ENCODE measurements around the gene HAO1. TPM values are rescaled to one million over a fixed set of nuclear protein-coding genes. Genes with fewer than 3 reads are reported as not detected.

The HAO1 gene
- total and polyA plus RNA-seq, 5 experiments from 2014 or later, result not detected

DNA sequence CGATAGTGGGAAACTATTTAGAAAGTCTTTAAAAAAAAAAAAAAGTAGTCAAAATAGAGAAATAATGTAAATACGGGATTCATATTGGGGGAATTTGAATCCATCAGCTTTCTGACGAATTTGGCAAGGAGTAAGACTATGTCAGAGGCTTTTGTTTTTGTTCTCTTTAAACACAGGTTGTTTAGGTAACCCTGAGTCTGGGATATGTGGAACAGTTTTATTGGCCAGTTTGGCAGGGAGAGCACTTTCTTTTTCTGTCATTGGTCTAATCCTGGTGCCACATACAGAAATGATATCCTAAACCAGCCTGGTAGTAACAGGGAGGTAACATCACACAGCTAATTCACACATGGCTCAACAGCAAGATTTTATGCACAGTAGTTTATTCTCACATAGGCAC is 27.7 kb downstream of the HAO1 start:
- Mint-ChIP-seq H3K27me3 (peaks cover 3 to 10% (median 8%) of the 10 kb centered on the region in 5 donors), H3K4me1 (no peaks in the 10 kb centered on the region), H3K27ac (no peak overlapping the region), H3K4me3 (no peak overlapping the region), H3K9me3 (no peaks in the 10 kb centered on the region), H3K36me3 (no peaks in the 10 kb centered on the region)
- POLR2A ChIA-PET, result no interaction called here
- ATAC-seq, result no peak
- no peak for DNase-seq

- ATAC-seq (no peak), DNase-seq (no peak)
- Mint-ChIP-seq H3K27ac (no peak overlapping the region), H3K4me1 (no peaks in the 10 kb centered on the region), H3K36me3 (no peaks in the 10 kb centered on the region), H3K9me3 (no peaks in the 10 kb centered on the region), H3K27me3 (peaks cover 2 to 11% (median 10%) of the 10 kb centered on the region in 5 donors), H3K4me3 (no peak overlapping the region)
- POLR2A ChIA-PET, result no interaction called here
Measured at GRCh38 chr20:7911586-7912330, 28.5 kb downstream of the HAO1 start.

DNA sequence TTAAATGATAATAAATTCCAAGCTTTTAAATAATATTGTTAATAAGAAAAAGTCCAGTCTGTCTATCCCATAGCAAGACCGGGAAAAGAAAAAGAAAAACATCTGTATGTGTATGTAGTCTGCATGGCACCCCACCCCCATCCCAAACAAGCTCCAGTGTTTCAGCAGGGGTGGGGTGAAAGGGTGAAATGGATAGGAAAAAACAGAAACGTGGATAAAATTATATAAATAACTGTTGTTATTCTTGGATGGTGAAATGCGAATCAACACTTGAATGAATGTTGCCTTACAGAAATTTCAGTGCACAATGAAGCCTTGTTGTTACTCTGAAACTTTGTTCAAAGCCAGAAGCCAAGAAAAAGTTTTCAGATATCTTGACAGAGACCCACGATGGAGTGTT is 31.4 kb downstream of the HAO1 start:
- peaks cover 2 to 11% (median 6%) of the 10 kb centered on the region in 5 donors for H3K27me3 Mint-ChIP-seq
- ATAC-seq (no peak), DNase-seq (no peak)
- POLR2A ChIA-PET, result no interaction called here
- no peaks in the 10 kb centered on the region for H3K4me1 Mint-ChIP-seq
- H3K27ac Mint-ChIP-seq, result no peak overlapping the region
- no peak overlapping the region for H3K4me3 Mint-ChIP-seq
- peaks cover 0 to 2% (median 0%) of the 10 kb centered on the region in 9 donors for H3K9me3 Mint-ChIP-seq
- no peaks in the 10 kb centered on the region for H3K36me3 Mint-ChIP-seq

DNA sequence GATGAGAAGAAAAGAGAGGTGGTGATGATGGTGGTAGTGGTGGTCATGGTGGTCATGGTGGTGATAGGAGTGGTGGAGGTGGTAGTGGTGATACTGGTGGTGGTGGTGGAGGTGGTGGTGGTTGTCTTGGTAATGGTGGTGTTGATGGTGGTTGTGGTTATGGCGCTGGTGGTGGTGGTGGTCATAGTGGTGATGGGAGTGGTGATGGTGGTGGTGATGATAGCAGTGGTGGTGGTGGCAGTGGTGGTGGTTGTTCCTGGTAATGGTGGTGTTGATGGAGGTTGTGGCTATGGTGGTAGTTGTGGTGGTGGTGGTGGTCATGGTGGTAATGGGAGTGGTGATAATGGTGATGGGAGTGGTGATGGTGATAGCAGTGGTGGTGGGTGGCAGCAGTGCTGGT is 36.8 kb downstream of the HAO1 start:
- DNase-seq (no peak), ATAC-seq (no peak)
- Mint-ChIP-seq H3K36me3 (no peaks in the 10 kb centered on the region), H3K27me3 (peaks cover 4 to 13% (median 10%) of the 10 kb centered on the region in 5 donors), H3K9me3 (peaks cover 0 to 14% (median 0%) of the 10 kb centered on the region in 9 donors), H3K27ac (no peak overlapping the region), H3K4me3 (no peak overlapping the region), H3K4me1 (no peaks in the 10 kb centered on the region)
- POLR2A ChIA-PET, result no interaction called here

DNA sequence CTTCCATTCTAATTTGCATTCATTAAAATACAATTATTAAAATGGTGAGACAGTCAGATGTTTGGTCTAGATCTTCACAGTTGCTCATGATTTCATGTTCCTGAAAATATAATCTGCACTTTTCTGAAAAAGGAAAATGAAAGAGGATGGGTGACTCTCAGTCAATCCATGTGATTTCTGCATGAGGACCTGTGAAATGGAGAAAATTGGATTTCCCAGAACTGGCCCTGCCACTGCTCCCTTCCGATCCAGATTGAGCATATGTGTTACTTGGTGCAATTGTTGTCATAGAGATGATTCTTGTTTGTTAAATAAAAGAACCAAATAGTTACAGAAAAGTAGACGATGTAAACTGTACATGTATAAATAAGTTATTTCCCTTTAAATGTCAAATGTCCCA is 37.4 kb downstream of the HAO1 start:
- H3K9me3 Mint-ChIP-seq, result peaks cover 0 to 14% (median 0%) of the 10 kb centered on the region in 9 donors
- POLR2A ChIA-PET, result no interaction called here

DNA sequence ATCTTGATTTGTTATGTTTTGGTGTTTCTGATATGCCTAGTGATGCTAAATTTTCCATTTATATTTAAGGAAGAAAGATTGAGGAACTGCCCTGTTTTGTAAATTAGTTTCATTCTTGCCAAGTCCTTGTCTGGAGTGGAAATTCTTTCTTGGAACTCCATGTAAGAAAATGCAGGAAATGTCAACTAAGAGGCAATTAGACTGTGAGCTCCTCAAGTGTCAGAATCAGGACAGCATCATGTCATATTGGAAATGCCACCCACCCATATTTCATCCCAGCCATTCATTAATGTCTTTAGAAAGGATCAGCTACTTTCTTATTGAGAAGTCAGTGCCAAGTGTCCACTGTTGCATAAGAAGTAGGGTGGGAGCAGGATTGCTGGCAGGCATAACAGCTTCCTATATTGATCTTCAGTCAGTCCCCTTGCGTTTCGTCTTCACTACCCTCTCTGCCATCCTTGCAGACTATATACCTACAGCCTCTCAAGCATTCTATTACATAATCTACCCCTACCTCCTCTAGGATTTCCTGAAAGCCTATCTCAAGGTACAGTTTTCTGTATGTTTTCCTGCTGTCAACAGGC is 42.4 kb downstream of the HAO1 start:
- Mint-ChIP-seq H3K27ac (no peak overlapping the region), H3K27me3 (peaks cover 3 to 17% (median 7%) of the 10 kb centered on the region in 5 donors), H3K9me3 (peaks cover 0 to 6% (median 0%) of the 10 kb centered on the region in 9 donors), H3K4me3 (no peak overlapping the region), H3K4me1 (peaks cover 0 to 2% (median 0%) of the 10 kb centered on the region in 4 donors), H3K36me3 (peaks cover 0 to 5% (median 0%) of the 10 kb centered on the region in 3 donors)
- ATAC-seq (no peak), DNase-seq (no peak)
- POLR2A ChIA-PET, result no interaction called here

More for the DNA sequence above, 37.4 kb downstream of the HAO1 start:
- H3K4me3 Mint-ChIP-seq, result no peak overlapping the region
- no peaks in the 10 kb centered on the region for H3K36me3 Mint-ChIP-seq
- no peak for DNase-seq
- peaks cover 4 to 13% (median 10%) of the 10 kb centered on the region in 5 donors for H3K27me3 Mint-ChIP-seq
- H3K4me1 Mint-ChIP-seq, result peaks cover 0 to 2% (median 0%) of the 10 kb centered on the region in 4 donors
- H3K27ac Mint-ChIP-seq, result no peak overlapping the region
- ATAC-seq, result no peak

GRCh38 chr20:7893014-7893730 is 47.1 kb downstream of the HAO1 start:
- POLR2A ChIA-PET, result no interaction called here

GRCh38 chr20:7891705-7892104 is 48.6 kb downstream of the HAO1 start:
- no peak for ATAC-seq
- H3K4me3 Mint-ChIP-seq, result no peak overlapping the region
- H3K27me3 Mint-ChIP-seq, result peaks cover 0 to 17% (median 3%) of the 10 kb centered on the region in 5 donors
- peaks cover 0 to 5% (median 0%) of the 10 kb centered on the region in 3 donors for H3K36me3 Mint-ChIP-seq
- no peaks in the 10 kb centered on the region for H3K4me1 Mint-ChIP-seq
- no peak for DNase-seq
- H3K9me3 Mint-ChIP-seq, result peaks cover 0 to 6% (median 0%) of the 10 kb centered on the region in 9 donors
- H3K27ac Mint-ChIP-seq, result no peak overlapping the region
- POLR2A ChIA-PET, result no interaction called here

More at GRCh38 chr20:7893014-7893730, 47.1 kb downstream of the HAO1 start:
- Mint-ChIP-seq H3K27ac (no peak overlapping the region), H3K36me3 (peaks cover 0 to 5% (median 0%) of the 10 kb centered on the region in 3 donors), H3K4me1 (peaks cover 0 to 2% (median 0%) of the 10 kb centered on the region in 4 donors), H3K9me3 (peaks cover 0 to 6% (median 0%) of the 10 kb centered on the region in 9 donors), H3K4me3 (no peak overlapping the region), H3K27me3 (peaks cover 0 to 17% (median 3%) of the 10 kb centered on the region in 5 donors)
- ATAC-seq (no peak), DNase-seq (no peak)

DNA sequence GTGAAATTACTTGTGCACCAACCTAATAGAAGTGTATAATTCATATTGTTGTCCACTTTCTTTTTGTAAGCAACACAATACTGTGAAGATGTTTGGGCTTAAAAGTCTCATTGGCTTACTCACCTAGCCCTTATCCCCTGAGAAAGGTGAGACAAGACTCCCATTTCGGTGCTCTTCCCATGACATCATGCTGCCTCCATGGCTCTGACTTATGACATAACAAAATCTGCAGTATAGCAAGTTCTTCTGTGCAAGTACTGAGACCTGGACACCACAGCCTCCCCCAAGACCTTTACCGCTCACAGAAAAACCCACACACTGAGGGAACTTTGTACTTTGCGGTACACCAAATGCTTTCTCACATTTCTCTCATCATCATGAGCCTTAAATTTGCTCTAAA is 50.5 kb downstream of the HAO1 start:
- peaks cover 0 to 3% (median 0%) of the 10 kb centered on the region in 9 donors for H3K9me3 Mint-ChIP-seq
- H3K36me3 Mint-ChIP-seq, result peaks cover 0 to 4% (median 0%) of the 10 kb centered on the region in 3 donors
- DNase-seq (no peak), ATAC-seq (no peak)
- H3K27ac Mint-ChIP-seq, result no peak overlapping the region
- H3K4me3 Mint-ChIP-seq, result no peak overlapping the region
- no peaks in the 10 kb centered on the region for H3K4me1 Mint-ChIP-seq
- POLR2A ChIA-PET, result no interaction called here
- peaks cover 0 to 15% (median 3%) of the 10 kb centered on the region in 5 donors for H3K27me3 Mint-ChIP-seq

DNA sequence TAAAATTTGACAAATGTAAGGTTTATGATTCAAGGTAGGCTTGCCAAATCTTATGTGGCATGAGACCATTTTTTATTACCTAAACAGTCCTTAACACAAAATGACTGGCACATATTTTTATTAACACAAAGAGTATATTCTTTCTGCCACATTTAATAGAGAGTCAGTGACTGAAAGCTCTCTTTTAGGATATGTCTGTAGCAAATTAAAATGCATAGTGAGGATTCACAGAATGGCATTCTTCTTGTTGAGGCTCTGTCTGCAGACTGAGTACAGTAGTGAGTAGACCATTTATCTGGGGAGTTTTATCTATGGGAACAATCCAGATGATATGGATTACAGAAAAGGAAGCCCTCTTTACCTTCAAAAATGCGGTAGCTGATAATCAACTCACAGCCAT is 56.5 kb downstream of the HAO1 start:
- Mint-ChIP-seq H3K4me3 (no peak overlapping the region), H3K27ac (no peak overlapping the region), H3K9me3 (no peaks in the 10 kb centered on the region), H3K36me3 (no peaks in the 10 kb centered on the region), H3K27me3 (peaks cover 0 to 12% (median 3%) of the 10 kb centered on the region in 5 donors), H3K4me1 (no peaks in the 10 kb centered on the region)
- ATAC-seq (no peak), DNase-seq (no peak)
- POLR2A ChIA-PET, result no interaction called here

DNA sequence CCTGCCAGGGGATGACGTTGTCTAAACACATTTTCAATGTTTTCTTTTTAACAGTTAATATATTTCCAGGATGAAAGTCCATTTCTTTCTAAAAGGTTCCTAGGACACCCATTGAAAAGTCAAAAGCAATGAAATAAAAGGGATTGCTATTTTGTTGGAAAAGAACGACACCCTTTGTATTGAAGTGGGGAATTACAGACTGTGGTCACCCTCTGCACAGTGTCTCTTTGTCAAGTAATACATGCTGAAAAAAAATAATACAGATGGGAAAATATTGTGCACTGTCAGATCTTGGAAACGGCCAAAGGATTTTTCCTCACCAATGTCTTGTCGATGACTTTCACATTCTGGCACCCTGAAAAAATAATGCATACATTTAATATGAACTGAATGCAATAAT is 56.9 kb downstream of the HAO1 start:
- POLR2A ChIA-PET, result no interaction called here
- ATAC-seq, result no peak

GRCh38 chr20:7882076-7882475 is 58.2 kb downstream of the HAO1 start:
- H3K27me3 Mint-ChIP-seq, result peaks cover 0 to 15% (median 7%) of the 10 kb centered on the region in 5 donors
- H3K4me1 Mint-ChIP-seq, result no peaks in the 10 kb centered on the region
- H3K4me3 Mint-ChIP-seq, result no peak overlapping the region
- POLR2A ChIA-PET, result no interaction called here
- DNase-seq (no peak), ATAC-seq (no peak)
- no peak overlapping the region for H3K27ac Mint-ChIP-seq
- H3K36me3 Mint-ChIP-seq, result no peaks in the 10 kb centered on the region
- no peaks in the 10 kb centered on the region for H3K9me3 Mint-ChIP-seq

More for the DNA sequence above, 56.9 kb downstream of the HAO1 start:
- Mint-ChIP-seq H3K36me3 (no peaks in the 10 kb centered on the region), H3K4me1 (no peaks in the 10 kb centered on the region), H3K4me3 (no peak overlapping the region), H3K9me3 (no peaks in the 10 kb centered on the region), H3K27ac (no peak overlapping the region), H3K27me3 (peaks cover 0 to 12% (median 3%) of the 10 kb centered on the region in 5 donors)
- no peak for DNase-seq

GRCh38 chr20:7881551-7881950 is 58.7 kb downstream of the HAO1 start:
- Mint-ChIP-seq H3K27ac (no peak overlapping the region), H3K4me3 (no peak overlapping the region), H3K36me3 (no peaks in the 10 kb centered on the region), H3K4me1 (no peaks in the 10 kb centered on the region), H3K27me3 (peaks cover 0 to 15% (median 7%) of the 10 kb centered on the region in 5 donors), H3K9me3 (no peaks in the 10 kb centered on the region)
- POLR2A ChIA-PET, result no interaction called here
- DNase-seq, result no peak
- no peak for ATAC-seq
